HG03175 (cell line): ENCODE data around the gene OSBPL3.
A peak's percentile ranks its signal among the peaks of the same experiment; 100 is the strongest.

Experiments
- ATAC-seq: cut with Tn5 transposase; IDR thresholded peaks from one replicate; pipeline ENCODE4 v1.9.1; 2021; ENCODE audit warnings: mild to moderate bottlenecking, moderate library complexity; ENCODE audit not compliant: unreplicated experiment

The OSBPL3 gene

DNA sequence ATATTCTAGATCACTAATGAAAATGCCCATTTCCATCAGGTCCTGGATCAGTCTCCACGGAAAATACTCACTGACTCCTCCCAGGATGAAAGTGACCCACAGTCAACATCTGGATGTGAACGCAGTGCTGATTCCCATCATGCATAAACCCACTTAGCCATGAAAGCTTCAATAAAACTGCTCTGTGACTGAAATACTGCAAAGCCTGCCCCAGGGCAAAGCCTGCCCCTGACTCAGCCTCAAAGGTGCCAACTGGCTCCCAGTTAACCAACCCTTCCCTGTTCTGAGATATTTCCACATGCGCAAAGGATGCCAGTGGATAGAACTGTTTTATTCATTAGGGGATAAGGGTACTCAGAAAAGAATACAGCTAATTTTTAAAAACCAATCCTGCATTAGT lies 24.0 kb downstream of the OSBPL3 start:
- ATAC-seq: no peak

DNA sequence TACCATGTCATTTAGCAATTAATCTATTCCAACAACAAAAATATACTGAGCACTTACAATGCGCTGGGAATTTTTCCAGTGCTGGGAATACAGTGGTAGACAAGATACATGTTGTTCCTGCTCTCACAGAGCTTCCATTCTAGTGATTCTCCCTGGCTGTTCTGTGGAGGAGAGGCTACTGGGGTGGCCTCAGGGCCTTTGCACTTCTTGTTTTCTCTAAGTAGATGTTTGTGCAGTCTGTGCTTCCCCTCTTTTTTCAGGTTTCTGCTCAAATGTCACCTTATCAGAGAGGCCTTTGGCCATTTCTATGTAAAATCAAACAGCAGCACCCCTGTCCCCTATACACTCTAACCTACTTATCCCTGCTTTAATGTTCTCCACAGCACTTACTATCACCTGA lies 24.7 kb downstream of the OSBPL3 start:
- ATAC-seq: no peak

DNA sequence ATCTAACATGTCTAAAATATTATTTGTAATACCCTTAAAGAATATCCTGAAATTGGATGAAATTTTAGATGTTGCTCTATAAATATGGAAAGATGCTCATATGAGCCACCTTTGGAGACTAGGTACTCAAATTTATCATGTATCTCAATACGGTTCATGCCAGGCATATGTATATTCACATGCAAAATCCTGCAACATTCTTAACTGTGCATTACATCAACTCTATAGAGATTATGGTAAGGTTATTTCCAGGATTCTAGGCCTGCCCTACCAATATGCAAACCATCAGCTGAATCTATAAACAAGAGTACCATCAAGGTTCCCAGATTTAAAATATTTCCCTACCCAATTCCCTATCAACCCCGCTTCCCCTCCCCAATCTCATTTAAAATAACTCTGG lies 27.5 kb downstream of the OSBPL3 start:
- ATAC-seq: no peak

DNA sequence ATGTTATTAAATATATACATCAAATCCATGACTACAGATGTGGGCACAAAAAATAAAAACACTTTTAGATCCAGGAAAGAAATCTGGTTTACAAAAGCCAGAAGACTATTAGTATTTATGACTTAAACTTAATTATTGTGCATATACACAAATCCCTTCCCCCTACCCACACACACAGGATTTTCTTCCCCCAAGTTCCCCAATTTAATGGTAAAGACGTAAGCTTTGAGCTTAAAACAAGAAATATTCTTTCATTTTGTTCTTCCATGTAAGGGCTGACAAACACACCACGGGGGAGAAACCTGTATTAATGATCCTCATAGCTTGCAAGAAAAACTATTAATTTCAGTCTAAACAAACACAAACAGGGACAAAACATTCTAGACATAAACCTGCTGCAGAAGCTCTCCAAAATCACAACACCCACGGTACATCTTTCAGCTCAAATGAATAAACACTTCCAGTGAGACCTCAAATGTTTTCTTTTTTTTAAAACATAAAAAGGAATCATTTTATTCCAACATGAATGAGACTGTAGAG lies 28.5 kb downstream of the OSBPL3 start:
- no peak for ATAC-seq

DNA sequence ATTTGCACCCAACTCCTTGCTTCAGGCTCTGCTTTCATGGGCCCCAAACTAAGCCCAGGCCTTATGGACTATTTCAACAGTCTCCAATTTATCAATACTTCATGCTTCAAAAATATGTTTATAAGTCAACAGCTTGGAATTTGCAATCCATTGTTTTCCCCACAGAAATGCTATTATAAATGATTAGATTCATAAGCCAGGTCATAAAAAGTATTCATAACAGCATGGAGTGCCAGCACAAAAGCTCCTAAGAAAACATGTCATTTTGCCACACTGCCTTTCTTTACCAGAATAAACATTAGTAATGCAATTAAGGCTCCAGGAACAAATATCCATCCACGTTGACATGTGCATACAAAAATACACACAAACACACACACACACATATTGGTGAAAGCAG lies 30.1 kb downstream of the OSBPL3 start:
- no peak for ATAC-seq

DNA sequence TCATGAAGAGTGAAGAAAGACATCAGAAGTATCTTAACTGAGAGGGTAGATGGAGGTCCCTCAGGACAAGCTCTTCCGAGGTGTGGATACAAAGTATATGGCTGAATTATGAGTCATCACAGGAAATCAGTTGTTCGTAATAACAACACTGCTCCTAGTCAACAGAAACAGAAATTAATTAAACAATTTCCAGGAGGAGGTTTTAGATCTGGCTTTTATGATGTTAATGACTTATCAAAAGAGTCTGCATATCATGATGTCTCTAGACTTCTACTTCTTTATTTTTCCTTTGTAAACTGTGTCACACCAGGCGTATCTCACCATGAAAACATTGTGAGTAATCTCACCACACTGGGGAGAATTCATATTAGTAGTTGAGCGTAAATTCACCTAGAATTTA lies 31.2 kb downstream of the OSBPL3 start:
- peak; percentile 62 for ATAC-seq

DNA sequence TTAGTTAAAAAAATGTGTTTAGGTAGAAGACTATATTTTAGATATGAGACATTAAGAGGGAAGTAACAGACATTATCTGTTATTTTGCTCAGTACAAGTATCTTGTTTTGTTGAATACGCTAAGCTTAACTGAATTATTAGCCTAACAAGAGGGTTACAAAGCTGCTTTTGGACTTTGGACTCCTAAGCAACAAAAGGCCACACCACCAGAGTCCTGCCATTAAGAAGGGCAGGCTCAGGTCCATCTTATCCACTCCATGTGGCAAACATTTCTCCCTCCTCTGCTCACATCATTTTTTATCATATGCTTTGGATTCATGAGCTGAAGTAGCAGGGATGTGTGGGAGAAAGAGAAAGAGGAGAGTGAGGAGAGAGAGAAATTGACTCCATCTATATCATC lies 33.5 kb downstream of the OSBPL3 start:
- no peak for ATAC-seq

DNA sequence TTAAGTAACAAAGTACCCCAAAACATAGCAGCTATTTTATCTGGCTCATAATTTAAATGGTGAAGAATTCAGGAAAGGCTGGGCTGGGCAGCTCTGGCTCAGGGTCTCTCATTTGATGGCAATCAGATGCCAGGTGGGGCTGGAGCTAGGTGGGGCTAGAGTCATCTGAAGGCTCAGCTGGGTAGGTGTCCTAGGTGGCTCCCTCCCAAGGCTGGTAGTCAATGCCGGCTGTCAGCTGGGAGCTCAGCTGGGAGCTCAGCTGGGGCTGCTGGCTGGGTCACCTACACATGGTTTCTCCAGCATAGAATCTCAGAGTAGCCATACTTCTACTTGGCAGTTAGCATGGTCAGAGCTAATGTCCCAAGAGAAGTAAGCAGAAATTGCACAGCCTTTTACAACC lies 34.1 kb downstream of the OSBPL3 start:
- no peak for ATAC-seq

DNA sequence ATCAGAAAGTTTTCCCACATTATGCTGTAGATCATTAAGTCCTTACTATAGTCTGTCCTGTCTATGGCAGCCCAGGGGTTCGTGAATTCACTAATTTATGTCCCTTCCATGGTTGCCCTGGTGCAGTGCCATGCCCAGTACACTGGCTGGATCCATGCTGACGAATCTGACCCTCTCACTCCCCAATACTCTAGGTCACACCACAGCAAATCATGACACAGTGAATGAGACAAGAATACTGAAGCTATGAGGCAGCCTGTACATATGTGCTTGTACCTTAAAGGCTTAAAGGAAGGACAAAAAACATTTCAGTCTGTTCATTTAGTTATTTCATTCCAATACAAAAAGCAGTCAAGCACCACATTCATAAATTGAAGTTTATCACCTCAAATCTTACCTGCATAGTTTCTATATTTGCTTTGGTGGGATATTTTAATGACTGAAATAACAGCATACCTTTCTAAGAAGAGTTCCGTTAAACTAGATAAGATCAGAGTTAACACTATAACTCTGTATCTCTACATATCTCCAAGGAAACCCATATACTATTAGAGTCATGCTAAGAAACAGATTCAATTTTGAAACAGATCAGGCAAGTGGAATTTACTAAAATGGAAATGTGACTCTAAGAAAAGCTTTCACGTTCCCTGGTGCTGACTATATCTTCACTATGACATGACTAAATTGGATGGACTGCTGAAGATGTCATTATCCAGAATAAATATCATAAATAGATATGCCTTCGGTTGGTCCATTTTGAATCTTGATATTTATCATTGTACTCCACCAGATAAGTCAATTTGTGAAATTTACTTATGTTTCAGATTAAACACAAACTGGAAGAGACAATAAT lies 36.7 kb downstream of the OSBPL3 start:
- no peak for ATAC-seq

DNA sequence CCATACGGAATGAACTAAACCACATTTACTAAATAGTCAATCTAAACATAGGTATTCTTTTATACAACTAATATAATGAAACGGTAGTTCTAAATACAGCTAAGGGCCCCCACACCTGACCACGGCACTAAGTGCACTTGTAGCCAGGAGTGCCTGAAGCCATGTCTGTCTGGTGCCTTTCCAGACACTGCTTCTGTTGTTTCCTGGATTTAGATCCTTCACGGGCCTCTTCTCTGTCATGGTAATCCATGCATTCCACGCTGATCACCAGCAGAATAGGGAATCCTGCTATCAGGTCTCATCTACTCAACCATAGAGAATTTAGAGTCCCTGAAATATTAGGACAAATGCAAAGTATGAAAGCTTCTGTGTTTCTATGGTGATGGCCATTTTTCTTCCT lies 37.8 kb downstream of the OSBPL3 start:
- no peak for ATAC-seq

DNA sequence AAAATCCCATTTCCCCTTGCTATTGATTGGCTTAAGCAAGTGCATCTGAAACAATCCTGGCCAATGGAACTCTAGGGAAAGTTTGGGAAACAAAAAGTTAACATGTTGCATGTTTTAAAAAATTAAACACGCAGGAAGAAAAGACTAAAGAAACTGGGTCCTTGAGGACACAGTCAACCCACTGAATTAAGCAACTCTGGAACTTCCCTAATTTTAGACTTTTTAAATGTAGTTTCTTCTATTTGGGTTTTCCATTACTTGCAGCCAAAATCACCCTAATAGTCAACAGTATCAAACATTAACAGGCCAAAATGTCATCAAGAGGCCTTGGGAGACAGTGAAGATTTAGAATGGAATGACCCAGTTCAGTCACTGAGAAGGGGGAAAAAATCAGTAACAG lies 40.6 kb downstream of the OSBPL3 start:
- ATAC-seq: no peak

DNA sequence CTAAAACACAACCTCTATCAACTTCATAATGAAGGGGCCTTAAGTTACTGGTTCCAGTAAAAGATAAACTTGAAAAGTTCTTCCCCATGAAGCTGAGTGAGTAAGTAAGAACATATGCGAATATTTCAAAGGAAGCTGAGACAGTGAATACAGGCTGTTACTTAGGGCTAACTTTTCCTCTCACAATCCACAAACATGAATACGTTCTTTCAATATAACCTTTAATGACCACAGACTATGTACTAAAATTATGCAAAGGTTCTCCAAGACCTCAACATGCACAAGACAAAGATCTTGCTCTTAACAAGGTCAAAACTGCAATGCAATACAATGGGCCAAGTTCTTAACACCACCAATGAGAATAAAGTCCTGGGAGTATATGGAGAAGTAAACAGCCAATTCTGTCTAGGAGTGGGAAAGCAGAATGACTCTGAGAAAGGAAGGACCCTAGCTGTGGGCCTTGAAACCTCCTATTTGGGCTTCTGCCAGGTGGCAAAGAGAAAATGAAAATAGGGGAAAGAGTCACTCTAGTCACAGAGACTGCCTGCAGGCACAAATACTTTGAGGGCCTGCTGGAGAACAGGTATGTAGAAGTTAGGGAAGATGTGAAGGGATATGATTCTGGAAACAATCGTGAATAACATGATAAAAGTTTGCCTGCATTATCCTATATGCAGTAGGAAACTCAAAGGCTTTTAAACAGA lies 43.7 kb downstream of the OSBPL3 start:
- peak; percentile 62 for ATAC-seq

DNA sequence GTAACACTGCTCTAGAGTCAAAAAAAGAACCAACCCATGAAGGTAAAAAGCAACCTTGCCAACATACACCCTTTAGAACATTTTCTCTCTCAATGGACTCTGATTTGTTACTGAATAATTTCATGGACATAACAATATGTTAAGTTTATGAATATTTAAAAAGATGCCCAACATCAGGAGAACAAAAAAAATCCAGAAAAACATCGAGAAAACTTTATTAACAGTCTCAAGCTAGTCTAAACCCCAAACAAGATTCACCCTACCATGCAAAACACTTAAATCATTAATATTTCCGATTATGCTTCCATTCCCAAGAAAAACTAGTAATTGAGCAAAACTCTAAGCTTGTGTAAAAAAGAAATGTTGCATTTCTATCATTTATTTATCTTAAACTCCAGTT lies 46.7 kb downstream of the OSBPL3 start:
- ATAC-seq: no peak

DNA sequence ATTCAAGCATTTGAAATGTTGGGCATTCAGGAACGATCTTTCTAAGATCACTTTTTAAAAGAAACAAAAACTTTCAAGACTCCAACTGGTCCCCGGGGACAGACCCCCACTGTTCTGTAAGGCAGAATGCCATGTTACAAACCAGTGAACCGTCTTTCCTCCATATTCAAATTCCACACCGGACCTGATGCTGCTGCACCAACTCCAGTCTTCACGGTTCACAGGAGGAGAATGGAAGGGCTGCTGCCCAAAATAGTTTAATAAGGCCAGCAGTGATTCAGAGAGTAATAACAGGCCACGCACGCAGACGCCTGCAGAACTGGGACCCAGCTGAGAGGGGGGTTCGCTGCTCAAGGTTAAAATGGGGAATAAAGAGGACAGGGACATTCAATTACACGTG lies 47.2 kb downstream of the OSBPL3 start:
- no peak for ATAC-seq

DNA sequence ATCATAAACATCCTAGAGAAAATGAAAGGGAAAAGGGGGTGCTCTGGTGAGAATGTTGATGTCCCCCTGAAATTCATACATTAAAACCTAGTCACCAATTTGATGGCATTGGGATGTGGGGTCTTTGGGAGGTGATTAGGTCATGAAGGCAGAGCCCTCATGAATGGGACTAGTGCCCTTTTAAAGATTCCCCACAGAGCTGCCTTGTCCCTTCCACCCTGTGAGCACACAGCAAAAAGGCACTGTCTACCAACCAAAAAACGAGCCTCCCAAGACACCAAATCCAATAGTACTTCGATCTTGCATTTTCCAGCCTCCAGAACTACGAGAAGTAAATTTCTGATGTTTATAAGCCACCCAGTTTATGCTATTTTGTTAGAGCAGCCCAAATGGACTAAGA lies 47.6 kb downstream of the OSBPL3 start:
- ATAC-seq: no peak

DNA sequence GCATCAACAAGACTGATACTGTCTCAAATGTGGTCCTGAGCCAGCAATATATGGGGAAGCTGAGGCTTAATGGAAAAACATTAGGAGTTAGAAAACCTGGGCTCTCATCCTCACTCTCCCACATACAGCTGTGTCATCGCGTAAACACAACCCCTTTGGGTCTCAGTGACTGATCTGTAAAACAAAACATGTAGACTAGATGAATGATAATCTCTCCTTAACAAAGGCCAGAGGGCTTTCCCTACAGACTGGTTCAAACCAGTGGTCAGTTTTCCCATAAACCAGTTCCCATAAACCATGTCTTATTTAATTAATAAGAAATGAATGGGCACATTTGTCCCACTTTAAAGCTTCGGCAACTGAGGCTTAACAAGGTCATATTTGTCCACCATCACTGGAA lies 48.1 kb downstream of the OSBPL3 start:
- ATAC-seq: no peak

DNA sequence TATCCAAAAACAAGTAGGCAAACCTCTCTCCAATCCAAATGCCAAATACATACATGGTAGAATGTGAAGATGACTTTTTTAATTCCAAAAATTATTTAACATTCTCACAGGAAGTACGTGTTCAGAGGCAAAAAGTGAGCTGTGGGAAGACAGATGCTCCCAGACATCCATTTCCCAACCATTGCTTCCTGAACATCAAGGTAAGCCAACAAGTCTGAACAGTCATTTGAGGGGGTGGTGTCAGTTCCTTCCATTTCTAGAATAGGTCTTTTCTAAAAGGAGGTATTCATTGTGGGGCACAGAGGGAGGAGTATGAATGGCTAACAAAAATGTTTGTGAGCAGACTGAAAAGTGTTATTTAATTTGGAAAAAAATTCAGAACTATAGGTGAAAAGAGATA lies 49.1 kb downstream of the OSBPL3 start:
- no peak for ATAC-seq

DNA sequence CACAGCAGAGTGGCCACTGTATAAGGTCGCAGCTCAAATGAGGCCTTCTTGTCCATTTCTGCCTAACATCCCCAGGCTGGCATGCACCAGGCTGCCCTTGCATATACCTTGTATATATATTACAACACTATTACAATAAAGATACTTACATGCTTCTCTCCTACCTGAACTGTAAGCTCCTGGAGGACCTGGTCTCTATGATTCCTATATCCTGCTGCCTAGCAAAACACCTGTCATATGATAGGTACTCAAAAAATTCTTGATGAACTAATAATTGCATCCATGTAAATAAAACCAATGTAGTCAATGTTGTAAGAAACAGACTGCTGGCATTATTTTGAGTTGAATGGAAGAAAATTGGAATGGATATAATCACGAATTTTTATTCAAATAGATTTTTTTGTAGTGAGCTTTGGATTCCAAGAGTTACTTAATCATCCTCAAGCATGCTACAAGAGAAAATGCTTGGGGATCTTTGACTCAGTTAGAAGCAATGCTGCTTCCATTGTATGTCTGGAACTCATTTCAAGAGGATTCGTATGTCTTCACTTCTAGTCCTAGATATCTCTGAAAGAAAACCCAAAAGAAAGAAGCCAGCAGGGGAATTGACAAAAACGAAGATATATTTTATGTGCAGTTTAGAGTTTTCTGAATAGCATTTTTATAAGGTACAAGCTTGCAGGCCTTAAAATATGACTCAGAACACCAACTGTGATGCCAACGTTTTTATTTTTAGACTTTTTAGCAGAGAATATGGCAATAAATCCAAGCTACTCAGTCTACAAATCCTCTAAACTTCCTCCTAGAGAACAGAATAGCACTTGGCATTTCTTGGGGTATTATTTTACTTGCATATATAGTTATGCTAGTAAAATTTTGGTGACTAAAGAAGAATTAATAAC lies 53.1 kb downstream of the OSBPL3 start:
- ATAC-seq: no peak

DNA sequence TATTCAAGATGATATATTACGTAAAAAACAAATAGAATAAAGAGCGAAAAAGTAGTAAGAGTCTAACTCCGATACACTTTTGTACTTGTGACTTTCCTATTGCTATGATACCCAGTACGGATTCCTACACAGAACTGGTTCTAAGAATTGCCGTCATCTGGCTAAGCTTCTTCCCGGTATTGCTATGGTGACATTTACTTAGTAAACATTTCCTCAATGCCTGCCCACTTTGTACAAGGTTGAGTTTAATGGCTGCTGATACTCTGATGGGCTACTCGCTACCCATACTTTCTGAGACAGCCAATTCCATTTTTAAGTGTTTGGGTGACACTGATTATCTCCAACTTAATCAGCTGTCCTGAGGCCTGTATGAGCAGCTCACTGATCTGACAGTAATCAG lies 55.6 kb downstream of the OSBPL3 start:
- ATAC-seq: no peak

DNA sequence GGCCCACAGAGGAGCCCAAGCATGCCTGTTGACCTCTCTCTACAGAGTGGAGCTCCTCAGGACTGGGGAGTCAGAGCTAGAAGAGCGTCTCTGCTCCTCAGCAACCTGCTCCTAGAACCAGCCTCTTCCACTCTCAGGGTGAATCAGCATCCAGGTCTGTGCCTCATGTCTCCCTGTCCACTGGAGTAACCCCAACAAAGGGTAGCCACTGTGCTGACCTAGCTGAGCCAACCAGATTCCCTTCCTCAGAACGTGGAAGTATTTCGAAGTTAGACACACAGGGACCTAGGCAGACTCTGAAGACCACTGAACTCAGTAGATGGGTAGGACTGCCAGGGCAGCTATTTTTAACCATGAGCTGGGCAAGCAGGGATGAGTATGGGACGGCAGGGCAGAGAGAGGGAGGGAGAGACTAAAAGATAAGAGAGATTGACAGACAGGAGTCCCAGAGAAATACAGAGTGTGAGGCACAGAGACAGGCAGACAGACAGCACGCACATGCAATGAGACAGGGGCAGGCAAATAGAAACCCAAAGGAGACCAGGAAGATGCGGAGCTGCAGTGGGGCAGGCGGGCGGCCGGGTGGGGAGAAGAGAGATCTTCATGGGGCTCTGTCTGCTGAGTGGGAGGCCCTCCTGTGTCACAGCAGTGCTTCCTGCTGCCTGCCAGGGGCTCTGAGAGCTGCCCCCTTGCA lies 56.7 kb downstream of the OSBPL3 start:
- no peak for ATAC-seq
